ENCODE measurements around the gene IL20. TPM values are rescaled to one million over a fixed set of nuclear protein-coding genes. Genes with fewer than 3 reads are reported as not detected.

Gene IL20
- total and polyA plus RNA-seq, 2 of the 8 experiments (the other 6 are each of a cell fraction or from before 2014, with no cell fraction given) = not detected

DNA sequence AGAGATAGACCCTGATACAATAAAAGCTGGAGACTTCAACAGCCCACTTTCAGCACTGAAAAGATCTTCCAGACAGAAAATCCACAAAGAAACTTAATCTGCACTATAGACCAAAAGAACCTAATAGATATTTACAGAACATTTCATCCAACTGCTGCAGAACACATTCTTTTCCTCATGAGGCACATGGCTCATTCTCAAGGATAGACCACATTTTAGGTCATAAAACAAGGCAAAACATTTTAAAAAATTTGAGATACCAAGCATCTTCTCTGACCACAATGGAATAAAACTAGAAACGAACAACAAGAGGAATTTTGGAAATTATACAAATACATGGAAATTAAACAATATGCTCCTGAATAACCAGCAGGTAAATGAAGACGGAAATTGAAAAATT is 15.0 kb upstream of the IL20 start (continued):
- TF ChIP-seq, protein P1, sequence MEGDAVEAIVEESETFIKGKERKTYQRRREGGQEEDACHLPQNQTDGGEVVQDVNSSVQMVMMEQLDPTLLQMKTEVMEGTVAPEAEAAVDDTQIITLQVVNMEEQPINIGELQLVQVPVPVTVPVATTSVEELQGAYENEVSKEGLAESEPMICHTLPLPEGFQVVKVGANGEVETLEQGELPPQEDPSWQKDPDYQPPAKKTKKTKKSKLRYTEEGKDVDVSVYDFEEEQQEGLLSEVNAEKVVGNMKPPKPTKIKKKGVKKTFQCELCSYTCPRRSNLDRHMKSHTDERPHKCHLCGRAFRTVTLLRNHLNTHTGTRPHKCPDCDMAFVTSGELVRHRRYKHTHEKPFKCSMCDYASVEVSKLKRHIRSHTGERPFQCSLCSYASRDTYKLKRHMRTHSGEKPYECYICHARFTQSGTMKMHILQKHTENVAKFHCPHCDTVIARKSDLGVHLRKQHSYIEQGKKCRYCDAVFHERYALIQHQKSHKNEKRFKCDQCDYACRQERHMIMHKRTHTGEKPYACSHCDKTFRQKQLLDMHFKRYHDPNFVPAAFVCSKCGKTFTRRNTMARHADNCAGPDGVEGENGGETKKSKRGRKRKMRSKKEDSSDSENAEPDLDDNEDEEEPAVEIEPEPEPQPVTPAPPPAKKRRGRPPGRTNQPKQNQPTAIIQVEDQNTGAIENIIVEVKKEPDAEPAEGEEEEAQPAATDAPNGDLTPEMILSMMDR (IDR thresholded peaks at IDR 0.05; ENCODE audit: control extremely low read depth in 1 of 3, insufficient read depth in 1 of 3, low read depth in 1 of 3, low read length in 3 of 3) = no peak
- TF ChIP-seq EP300 (IDR thresholded peaks at IDR 0.05; ENCODE audit: borderline replicate concordance in 1 of 2, low read depth in 2 of 2, low read length in 2 of 2) (no peak), RAD21 (IDR thresholded peaks at IDR 0.05 in 1 of 2, conservative IDR thresholded peaks at IDR 0.05 in 1 of 2; ENCODE audit: low read depth in 2 of 2, low read length in 2 of 2) (no peak), FOSL1 (IDR thresholded peaks at IDR 0.05; ENCODE audit: insufficient read depth, low read depth, low read length) (no peak), CBX5 (IDR thresholded peaks at IDR 0.05; ENCODE audit: low read depth, low read length) (no peak), BRCA1 (IDR thresholded peaks at IDR 0.05; ENCODE audit: low read depth, low read length) (no peak), EGR1 (IDR thresholded peaks at IDR 0.05; ENCODE audit: borderline replicate concordance, low read depth, low read length) (no peak)

Data from H1 (cell line).